Measurements from ENCODE around the gene TSKU. TPM values are rescaled to one million over a fixed set of nuclear protein-coding genes. Genes with fewer than 3 reads are reported as not detected.

Gene TSKU
- total RNA-seq, 6 experiments from 2014 or later = 8.3 to 11.0 (median 10.1) TPM

- Mint-ChIP-seq H3K9me3 (peaks cover 4% of the 10 kb centered on the region; the same call in 1 of the 2 replicates), H3K36me3 (ENCODE audit: low read depth) (no peaks in the 10 kb centered on the region), H3K4me1 (ENCODE audit: low read depth) (no peaks in the 10 kb centered on the region), H3K27ac (no peak overlapping the region), H3K4me3 (no peak overlapping the region), H3K27me3 (ENCODE audit: insufficient read depth) (peaks cover 27% of the 10 kb centered on the region)
- TF ChIP-seq CTCF (IDR thresholded peaks at IDR 0.05) = no peak
- no peak for DNase-seq
Measured at GRCh38 chr11:76841923-76842452, 58.8 kb downstream of the TSKU start.

GRCh38 chr11:76843907-76844306, 60.8 kb downstream of the TSKU start:
- DNase-seq = no peak
- TF ChIP-seq CTCF (IDR thresholded peaks at IDR 0.05) = no peak
- Mint-ChIP-seq H3K4me1 (ENCODE audit: low read depth) (no peaks in the 10 kb centered on the region), H3K27me3 (ENCODE audit: insufficient read depth) (peaks cover 29% of the 10 kb centered on the region), H3K9me3 (peaks cover 4% of the 10 kb centered on the region; the same call in 1 of the 2 replicates), H3K4me3 (no peak overlapping the region), H3K36me3 (ENCODE audit: low read depth) (no peaks in the 10 kb centered on the region), H3K27ac (no peak overlapping the region)

- peaks cover 26% of the 10 kb centered on the region for H3K27me3 Mint-ChIP-seq (ENCODE audit: insufficient read depth)
- H3K27ac Mint-ChIP-seq = no peak overlapping the region
- peaks cover 4% of the 10 kb centered on the region; the same call in 1 of the 2 replicates for H3K9me3 Mint-ChIP-seq
- no peaks in the 10 kb centered on the region for H3K4me1 Mint-ChIP-seq (ENCODE audit: low read depth)
- TF ChIP-seq CTCF (IDR thresholded peaks at IDR 0.05) = no peak
- DNase-seq = no peak
- no peak overlapping the region for H3K4me3 Mint-ChIP-seq
- H3K36me3 Mint-ChIP-seq (ENCODE audit: low read depth) = no peaks in the 10 kb centered on the region
Measured at GRCh38 chr11:76844511-76844910, 61.4 kb downstream of the TSKU start.

- H3K36me3 Mint-ChIP-seq (ENCODE audit: low read depth) = no peaks in the 10 kb centered on the region
- H3K4me3 Mint-ChIP-seq = no peak overlapping the region
- H3K27me3 Mint-ChIP-seq (ENCODE audit: insufficient read depth) = peaks cover 21% of the 10 kb centered on the region
- no peak for TF ChIP-seq CTCF (IDR thresholded peaks at IDR 0.05)
- H3K9me3 Mint-ChIP-seq = peaks cover 4% of the 10 kb centered on the region; the same call in 1 of the 2 replicates
- DNase-seq = no peak
- H3K4me1 Mint-ChIP-seq (ENCODE audit: low read depth) = no peaks in the 10 kb centered on the region
- H3K27ac Mint-ChIP-seq = no peak overlapping the region
Measured at GRCh38 chr11:76845069-76845468, 61.9 kb downstream of the TSKU start.

GRCh38 chr11:76846441-76846840, 63.3 kb downstream of the TSKU start:
- no peaks in the 10 kb centered on the region for H3K4me1 Mint-ChIP-seq (ENCODE audit: low read depth)
- DNase-seq = no peak
- TF ChIP-seq CTCF (IDR thresholded peaks at IDR 0.05) = no peak
- H3K4me3 Mint-ChIP-seq = no peak overlapping the region
- H3K27me3 Mint-ChIP-seq (ENCODE audit: insufficient read depth) = peaks cover 17% of the 10 kb centered on the region
- peaks cover 4% of the 10 kb centered on the region; the same call in 1 of the 2 replicates for H3K9me3 Mint-ChIP-seq
- H3K36me3 Mint-ChIP-seq (ENCODE audit: low read depth) = no peaks in the 10 kb centered on the region
- H3K27ac Mint-ChIP-seq = no peak overlapping the region

Other genes starting within 250 kb of the TSKU start
- gene LRRC32, start 112.6 kb upstream of the TSKU start, total RNA-seq (2021; fragmentation: NEBNext Ultra II Directional; extraction: Animal tissue kit (Norgen Biotek cat#: 25700)) = 1 to 10 TPM in 3 of 6 experiments, under 1 TPM in 3; 0.57 to 1.3 (median 1.0) TPM
- gene ACER3, start 77.6 kb downstream of the TSKU start, total RNA-seq (2021; fragmentation: NEBNext Ultra II Directional; extraction: Animal tissue kit (Norgen Biotek cat#: 25700)) = 10 to 100 TPM; 13.9 to 18.2 (median 15.3) TPM

All from HFFc6 (cell line).